HUES48 (cell line): Measurements from ENCODE around the gene STK17A.
"Not testable (repeated sequence)": the region's sequence is repeated elsewhere in the genome, so short reads cannot be mapped to it uniquely, and the experiment has no call there.

ENCODE experiments used
- H3K27ac ChIP-seq: one replicate; pipeline ENCODE4 v1.7.0; 2013; ENCODE audit warnings: low read depth, low read length, inconsistent platforms
- H3K27me3 ChIP-seq: 2 replicates; pipeline ENCODE4 v1.6.1; 2013; ENCODE audit warnings: mild to moderate bottlenecking, low read length; ENCODE audit not compliant: control insufficient read depth, insufficient read depth
- H3K36me3 ChIP-seq: 2 replicates; pipeline ENCODE4 v1.6.1; 2013; ENCODE audit warnings: low read length; ENCODE audit not compliant: control insufficient read depth, insufficient read depth
- H3K4me1 ChIP-seq: 2 replicates; pipeline ENCODE4 v1.6.1; 2013; ENCODE audit warnings: mild to moderate bottlenecking, low read length; ENCODE audit not compliant: control insufficient read depth, insufficient read depth
- H3K4me3 ChIP-seq: 2 replicates; pipeline ENCODE4 v1.5.1; 2013; ENCODE audit warnings: mild to moderate bottlenecking, low read depth, low read length
- H3K9ac ChIP-seq: 2 replicates; pipeline ENCODE4 v1.6.1; 2013; ENCODE audit warnings: mild to moderate bottlenecking, low read depth, low read length, moderate library complexity
- H3K9me3 ChIP-seq: 2 replicates; pipeline ENCODE4 v1.6.1; 2013; ENCODE audit warnings: low read length; ENCODE audit not compliant: control insufficient read depth, insufficient read depth

Gene STK17A

GRCh38 chr7:43586251-43586900 is 3.5 kb downstream of the STK17A start:
- H3K4me3 ChIP-seq = no peak overlapping the region
- no peaks in the 10 kb centered on the region for H3K36me3 ChIP-seq
- H3K4me1 ChIP-seq = peaks cover 16% of the 10 kb centered on the region
- peaks cover 8% of the 10 kb centered on the region for H3K27me3 ChIP-seq
- no peak overlapping the region for H3K9ac ChIP-seq
- H3K27ac ChIP-seq = no peak overlapping the region
- no peaks in the 10 kb centered on the region for H3K9me3 ChIP-seq

GRCh38 chr7:43588477-43589132 is 5.7 kb downstream of the STK17A start:
- Histone ChIP-seq H3K27me3 (peaks cover 8% of the 10 kb centered on the region), H3K9ac (no peak overlapping the region), H3K4me3 (no peak overlapping the region), H3K4me1 (peaks cover 8% of the 10 kb centered on the region), H3K27ac (no peak overlapping the region), H3K9me3 (no peaks in the 10 kb centered on the region), H3K36me3 (no peaks in the 10 kb centered on the region)

GRCh38 chr7:43589133-43589478 is 6.2 kb downstream of the STK17A start:
- H3K9ac ChIP-seq = no peak overlapping the region
- H3K4me1 ChIP-seq = peaks cover 8% of the 10 kb centered on the region
- no peak overlapping the region for H3K27ac ChIP-seq

DNA sequence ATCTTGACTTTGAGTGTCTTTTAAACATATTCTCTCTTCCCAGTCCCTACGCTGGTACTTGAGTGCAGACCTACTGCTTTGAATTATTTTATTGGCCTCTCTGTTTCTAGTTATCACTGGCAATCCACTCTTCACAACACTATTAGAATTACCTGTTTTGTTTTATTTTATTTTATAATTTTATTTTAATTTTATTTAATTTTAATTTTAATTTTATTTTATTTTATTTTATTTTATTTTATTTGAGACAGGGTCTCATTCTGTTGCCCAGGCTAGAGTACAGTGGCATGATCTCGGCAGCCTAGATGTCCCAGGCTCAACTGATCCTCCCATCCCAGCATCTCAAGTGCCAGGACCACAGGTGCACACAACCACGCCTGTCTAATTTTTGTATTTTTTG is 6.8 kb downstream of the STK17A start:
- H3K36me3 ChIP-seq = no peaks in the 10 kb centered on the region
- H3K4me1 ChIP-seq = peaks cover 3% of the 10 kb centered on the region; the same call in 1 of the 2 replicates
- no peak overlapping the region for H3K27ac ChIP-seq

More at GRCh38 chr7:43589133-43589478, 6.2 kb downstream of the STK17A start:
- H3K4me3 ChIP-seq = no peak overlapping the region
- H3K9me3 ChIP-seq = no peaks in the 10 kb centered on the region
- H3K36me3 ChIP-seq = no peaks in the 10 kb centered on the region
- peaks cover 6% of the 10 kb centered on the region for H3K27me3 ChIP-seq

DNA sequence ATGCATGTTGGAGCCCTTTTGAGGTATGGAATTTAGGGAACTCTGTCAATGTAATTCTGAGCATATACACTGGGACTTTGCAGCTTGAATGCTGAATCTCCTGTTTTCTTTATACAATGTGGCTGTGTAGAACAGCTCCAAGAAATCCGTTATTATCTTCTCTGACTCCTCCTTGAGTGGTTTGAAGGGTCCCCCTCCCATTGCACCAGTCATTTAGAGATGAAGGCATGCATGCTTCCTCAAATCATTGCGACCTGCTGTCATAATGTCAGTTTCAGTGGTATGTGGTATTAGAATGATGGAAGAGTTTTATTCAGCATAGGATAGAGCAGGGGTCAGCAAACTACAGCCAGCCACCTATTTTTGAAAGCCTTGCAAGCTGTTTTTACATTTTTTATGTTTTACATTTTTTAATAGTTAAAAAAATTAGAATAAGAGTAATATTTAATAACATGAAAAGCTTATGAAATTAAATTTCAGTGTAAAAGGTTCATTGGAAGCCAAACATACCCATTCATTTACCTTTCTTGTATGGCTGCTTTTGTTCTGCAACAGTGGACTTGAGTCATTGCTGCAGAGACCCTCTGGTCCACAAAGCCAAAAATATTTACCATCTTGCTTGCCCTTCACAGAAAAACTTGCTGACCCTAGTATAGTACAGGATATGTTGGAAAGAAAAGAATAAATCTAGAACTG is 8.1 kb downstream of the STK17A start:
- Histone ChIP-seq H3K4me1 (no peaks in the 10 kb centered on the region; the same call in 1 of the 2 replicates), H3K9ac (no peak overlapping the region), H3K4me3 (no peak overlapping the region), H3K27me3 (no peaks in the 10 kb centered on the region), H3K36me3 (no peaks in the 10 kb centered on the region), H3K27ac (no peak overlapping the region), H3K9me3 (no peaks in the 10 kb centered on the region)

More for the DNA sequence above, 6.8 kb downstream of the STK17A start:
- Histone ChIP-seq H3K9me3 (no peaks in the 10 kb centered on the region), H3K27me3 (0 out of 2 replicates have a peak, but pooled peaks cover under 1% of the 10 kb centered on the region), H3K4me3 (no peak overlapping the region), H3K9ac (no peak overlapping the region)

- Histone ChIP-seq H3K27me3 (no peaks in the 10 kb centered on the region), H3K9ac (no peak overlapping the region), H3K27ac (no peak overlapping the region), H3K4me1 (no peaks in the 10 kb centered on the region), H3K4me3 (no peak overlapping the region), H3K9me3 (no peaks in the 10 kb centered on the region), H3K36me3 (no peaks in the 10 kb centered on the region)
Measured at GRCh38 chr7:43591558-43592180, 8.8 kb downstream of the STK17A start.

DNA sequence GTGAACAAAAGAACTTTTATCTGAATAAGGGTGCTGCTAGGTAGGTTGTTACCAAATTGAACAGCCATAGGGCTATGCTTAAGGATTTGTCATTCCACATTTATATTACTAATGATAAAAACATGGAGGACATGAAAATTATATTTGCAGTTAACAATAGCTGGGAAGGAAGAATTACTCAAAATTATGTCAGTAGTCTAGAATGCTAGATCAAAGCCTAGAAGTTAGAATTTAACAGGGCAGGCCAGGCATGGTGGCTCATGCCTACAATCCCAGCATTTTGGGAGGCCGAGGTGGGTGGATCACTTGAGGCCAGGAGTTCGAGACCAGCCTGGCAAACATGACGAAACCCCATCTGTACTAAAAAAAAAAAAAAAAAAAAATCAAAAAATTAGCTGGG is 9.4 kb downstream of the STK17A start:
- Histone ChIP-seq H3K4me1 (no peaks in the 10 kb centered on the region), H3K27ac (no peak overlapping the region), H3K36me3 (0 out of 2 replicates have a peak, but pooled peaks cover 4% of the 10 kb centered on the region), H3K4me3 (no peak overlapping the region), H3K9ac (no peak overlapping the region), H3K9me3 (no peaks in the 10 kb centered on the region), H3K27me3 (no peaks in the 10 kb centered on the region)

GRCh38 chr7:43593010-43593409 is 10.1 kb downstream of the STK17A start:
- Histone ChIP-seq H3K27ac (no peak overlapping the region), H3K9ac (no peak overlapping the region), H3K4me3 (no peak overlapping the region), H3K4me1 (no peaks in the 10 kb centered on the region), H3K27me3 (no peaks in the 10 kb centered on the region), H3K9me3 (no peaks in the 10 kb centered on the region), H3K36me3 (0 out of 2 replicates have a peak, but pooled peaks cover 8% of the 10 kb centered on the region)

DNA sequence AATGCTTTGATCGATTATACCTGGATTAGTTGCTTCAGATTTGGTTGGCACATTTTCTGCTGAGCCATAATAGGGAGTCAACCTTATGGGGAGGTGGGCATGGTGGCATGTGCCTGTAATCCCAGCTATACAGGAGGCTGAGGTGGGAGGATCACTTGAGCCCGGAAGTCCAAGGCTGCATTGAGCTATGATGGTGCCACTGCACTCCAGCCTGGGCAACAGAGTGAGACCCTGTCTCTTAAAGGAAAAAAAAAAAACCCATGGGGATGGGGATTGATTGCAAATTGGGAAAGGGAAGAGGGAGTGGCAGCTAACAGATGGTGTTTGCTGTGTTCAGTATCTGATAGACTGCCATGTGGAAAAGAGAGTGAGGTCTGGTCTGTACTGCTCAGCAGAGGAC is 11.1 kb downstream of the STK17A start:
- H3K9me3 ChIP-seq = no peaks in the 10 kb centered on the region
- H3K36me3 ChIP-seq = peaks cover 9% of the 10 kb centered on the region; the same call in 1 of the 2 replicates

DNA sequence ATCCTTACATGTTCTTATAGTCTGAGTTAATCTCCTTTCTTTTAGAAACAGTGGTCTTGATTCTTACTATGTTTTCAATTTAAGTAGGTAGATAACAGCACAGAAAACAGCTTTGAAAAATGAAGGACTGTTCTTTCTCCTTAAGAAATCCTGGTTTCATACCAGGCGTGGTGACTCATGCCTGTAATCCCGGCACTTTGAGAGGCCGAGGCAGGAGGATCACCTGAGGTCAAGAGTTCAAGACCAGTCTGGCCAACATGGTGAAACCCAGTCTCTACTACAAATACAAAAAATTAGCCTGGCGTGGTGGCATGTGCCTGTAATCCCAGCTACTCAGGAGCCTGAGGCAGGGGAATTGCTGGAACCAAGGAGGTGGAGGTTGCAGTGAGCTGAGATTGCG is 13.5 kb downstream of the STK17A start:
- not testable (repeated sequence) for H3K4me3 ChIP-seq, H3K27ac ChIP-seq, H3K9ac ChIP-seq, H3K9me3 ChIP-seq, H3K27me3 ChIP-seq, H3K4me1 ChIP-seq
- peaks cover 21% of the 10 kb centered on the region; the same call in 1 of the 2 replicates for H3K36me3 ChIP-seq

More for the DNA sequence above, 11.1 kb downstream of the STK17A start:
- Histone ChIP-seq H3K4me1 (no peaks in the 10 kb centered on the region), H3K27me3 (no peaks in the 10 kb centered on the region), H3K27ac (no peak overlapping the region), H3K9ac (no peak overlapping the region), H3K4me3 (no peak overlapping the region)
